ENCODE measurements around the gene COL15A1.

- TF ChIP-seq CTCF (conservative IDR thresholded peaks at IDR 0.05; ENCODE audit: low read length) (no peak), EZH2phosphoT487 (IDR thresholded peaks at IDR 0.05; ENCODE audit: borderline replicate concordance) (no peak)
These were observed 67.5 kb downstream of the COL15A1 start for GRCh38 chr9:99011161-99011709.
